Neural cell (in vitro differentiated cells): ENCODE results near the gene PER2. TPM values are rescaled to one million over a fixed set of nuclear protein-coding genes. Genes with fewer than 3 reads are reported as not detected.

Experiments used
- H2AFZ ChIP-seq: fragments of 200-600, 300-800 bp; sonication (generic), shearing (Covaris generic); 2 replicates; pipeline ENCODE4 v1.6.0; 2014; ENCODE audit warnings: low read depth, mild to moderate bottlenecking, antibody characterized with exemption, low read length, moderate library complexity
- H3F3A ChIP-seq: fragments of 200-600 bp; shearing (Covaris generic); 2 replicates; pipeline ENCODE4 v1.6.1; 2016; ENCODE audit warnings: mild to moderate bottlenecking, moderate library complexity, mixed read lengths, antibody characterized with exemption, low read length; ENCODE audit not compliant: insufficient read depth, poor library complexity, severe bottlenecking
- H3K27ac ChIP-seq: fragments of 200-600, 300-800 bp; sonication (generic), shearing (Covaris generic); 2 replicates; pipeline ENCODE4 v1.5.1; 2014; ENCODE audit warnings: mild to moderate bottlenecking, low read length, moderate library complexity
- H3K27me3 ChIP-seq: fragments of 300-800, 200-600 bp; sonication (generic), shearing (Covaris generic); 2 replicates; pipeline ENCODE4 v1.6.0; 2014; ENCODE audit warnings: mild to moderate bottlenecking, low read depth, low read length, moderate library complexity; ENCODE audit not compliant: insufficient read depth
- H3K36me3 ChIP-seq: fragments of 300-800, 200-600 bp; sonication (generic), shearing (Covaris generic); 2 replicates; pipeline ENCODE4 v1.5.1; 2014; ENCODE audit warnings: mild to moderate bottlenecking, antibody characterized with exemption, low read length, moderate library complexity; ENCODE audit not compliant: insufficient read depth
- H3K4me2 ChIP-seq: fragments of 300-800, 200-600 bp; sonication (generic), shearing (Covaris generic); 2 replicates; pipeline ENCODE4 v1.6.0; 2014; ENCODE audit warnings: mild to moderate bottlenecking, low read length
- H3K4me3 ChIP-seq: fragments of 300-800, 200-600 bp; sonication (generic), shearing (Covaris generic); 2 replicates; pipeline ENCODE4 v1.5.1; 2014; ENCODE audit warnings: mild to moderate bottlenecking, low read length, moderate library complexity
- H3K79me2 ChIP-seq: fragments of 200-600 bp; shearing (Covaris generic); replicated peaks from 2 replicates; pipeline ENCODE4 v1.6.0; 2014; ENCODE audit warnings: mild to moderate bottlenecking, low read length, moderate library complexity; ENCODE audit not compliant: insufficient read depth
- H3K9ac ChIP-seq: fragments of 300-800, 200-600 bp; sonication (generic), shearing (Covaris generic); 2 replicates; pipeline ENCODE4 v1.6.1; 2016; ENCODE audit warnings: mild to moderate bottlenecking, low read length, mixed read lengths
- H3K9me2 ChIP-seq: fragments of 200-600 bp; shearing (Covaris generic); 2 replicates; pipeline ENCODE4 v1.6.1; 2016; ENCODE audit warnings: mild to moderate bottlenecking, low read length, mixed read lengths; ENCODE audit not compliant: insufficient read depth
- H3K9me3 ChIP-seq: fragments of 200-600, 300-800 bp; sonication (generic), shearing (Covaris generic); 2 replicates; pipeline ENCODE4 v1.6.1; 2016; ENCODE audit warnings: mild to moderate bottlenecking, mixed run types, low read length, moderate library complexity, mixed read lengths
- H4K20me1 ChIP-seq: fragments of 200-600 bp; shearing (Covaris generic); 2 replicates; pipeline ENCODE4 v1.6.1; 2016; ENCODE audit warnings: mild to moderate bottlenecking, mixed run types; ENCODE audit not compliant: insufficient read depth
- CTCF ChIP-seq: fragments of 450-650 bp; IDR thresholded peaks from 2 replicates; pipeline ENCODE4 v1.5.1; 2014; ENCODE audit warnings: antibody characterized with exemption, mild to moderate bottlenecking, moderate library complexity; ENCODE audit not compliant: poor library complexity, severe bottlenecking
- EP300 ChIP-seq: fragments of 450-650 bp; conservative IDR thresholded peaks from 2 replicates; pipeline ENCODE4 v1.6.1; 2014; ENCODE audit warnings: antibody characterized with exemption, mild to moderate bottlenecking, moderate library complexity; ENCODE audit not compliant: poor library complexity, severe bottlenecking
- EZH2 ChIP-seq: fragments of 200-600, 300-800 bp; shearing (Covaris generic), sonication (generic); IDR thresholded peaks from 2 replicates; pipeline ENCODE4 v1.6.1; 2014; ENCODE audit warnings: antibody characterized with exemption, low read length, borderline replicate concordance, mild to moderate bottlenecking; ENCODE audit not compliant: insufficient read depth, poor library complexity, severe bottlenecking
- MXI1 ChIP-seq: fragments of 450-650 bp; conservative IDR thresholded peaks from 2 replicates; pipeline ENCODE4 v1.6.1; 2014; ENCODE audit warnings: antibody characterized with exemption, mild to moderate bottlenecking; ENCODE audit not compliant: poor library complexity, severe bottlenecking
- POLR2AphosphoS5 ChIP-seq: IDR thresholded peaks from 2 replicates; pipeline ENCODE4 v1.6.1; 2012
- RAD21 ChIP-seq: fragments of 450-650 bp; conservative IDR thresholded peaks from 2 replicates; pipeline ENCODE4 v1.6.1; 2014; ENCODE audit warnings: antibody characterized with exemption, mild to moderate bottlenecking, moderate library complexity
- REST ChIP-seq: IDR thresholded peaks from 2 replicates; pipeline ENCODE4 v1.6.1; 2012; ENCODE audit warnings: borderline replicate concordance
- SMC3 ChIP-seq: fragments of 450-650 bp; conservative IDR thresholded peaks from 2 replicates; pipeline ENCODE4 v1.6.1; 2014; ENCODE audit warnings: antibody characterized with exemption, mild to moderate bottlenecking, moderate library complexity; ENCODE audit not compliant: poor library complexity
- TAF1 ChIP-seq: IDR thresholded peaks from 2 replicates; pipeline ENCODE4 v1.6.1; 2012; ENCODE audit warnings: low read depth
- polyA plus RNA-seq: library from polyadenylated mRNA; depleted of rRNA; stranded (reverse); fragments of >200 nt; gene quantifications from 2 replicates; pipeline ENCODE4 v1.2.3, GENCODE V29; 2014

The PER2 gene
- polyA plus RNA-seq, 1 donor from 2014 or later: 3.2 TPM

GRCh38 chr2:238267341-238267710, 21.1 kb downstream of the PER2 start:
- Histone ChIP-seq H3K9ac (no peak overlapping the region), H3K27me3 (no peaks in the 10 kb centered on the region), H3K9me3 (no peaks in the 10 kb centered on the region), H2AFZ (no peak overlapping the region), H3K4me2 (no peak overlapping the region), H3K27ac (no peak overlapping the region), H3K36me3 (no peaks in the 10 kb centered on the region), H3K79me2 (no peaks in the 10 kb centered on the region), H3K4me3 (no peak overlapping the region), H3F3A (no peaks in the 10 kb centered on the region), H4K20me1 (no peaks in the 10 kb centered on the region), H3K9me2 (no peaks in the 10 kb centered on the region)
- TF ChIP-seq TAF1 (no peak), EP300 (no peak), CTCF (no peak), SMC3 (no peak), MXI1 (no peak), REST (no peak), RAD21 (no peak), POLR2AphosphoS5 (no peak), EZH2 (no peak)

- Histone ChIP-seq H3K9me3 (no peaks in the 10 kb centered on the region), H3K36me3 (no peaks in the 10 kb centered on the region), H3K4me2 (no peak overlapping the region), H3K9ac (no peak overlapping the region), H3K4me3 (no peak overlapping the region), H3K9me2 (no peaks in the 10 kb centered on the region), H3K27me3 (no peaks in the 10 kb centered on the region), H2AFZ (no peak overlapping the region), H3K79me2 (no peaks in the 10 kb centered on the region), H3F3A (no peaks in the 10 kb centered on the region), H3K27ac (no peak overlapping the region), H4K20me1 (no peaks in the 10 kb centered on the region)
- TF ChIP-seq MXI1: no peak
- no peak for TF ChIP-seq EP300
- no peak for TF ChIP-seq TAF1
- TF ChIP-seq CTCF: no peak
- TF ChIP-seq RAD21: no peak
- no peak for TF ChIP-seq REST
- TF ChIP-seq SMC3: no peak
- no peak for TF ChIP-seq POLR2AphosphoS5
- TF ChIP-seq EZH2: no peak
Measured at GRCh38 chr2:238265605-238266004, 22.8 kb downstream of the PER2 start.
